ENCODE measurements around the gene ZNF91. TPM values are rescaled to one million over a fixed set of nuclear protein-coding genes. Genes with fewer than 3 reads are reported as not detected.
"Not testable (repeated sequence)": the region's sequence is repeated elsewhere in the genome, so short reads cannot be mapped to it uniquely, and the experiment has no call there.

The ZNF91 gene
- total RNA-seq, 1 donor from 2014 or later = 52.4 TPM

GRCh38 chr19:23381114-23381513 is 14.2 kb downstream of the ZNF91 start:
- peaks cover 3% of the 10 kb centered on the region for H3K4me1 Mint-ChIP-seq (ENCODE audit: low read depth, unreplicated experiment)
- TF ChIP-seq EZH2 (IDR thresholded peaks at IDR 0.05; ENCODE audit: insufficient read depth, low read length) (no peak), CTCF (IDR thresholded peaks at IDR 0.05; ENCODE audit: insufficient read depth, low read depth, low read length) (no peak)
- H3K36me3 Mint-ChIP-seq (ENCODE audit: low read depth, unreplicated experiment) = peaks cover 63% of the 10 kb centered on the region
- Histone ChIP-seq H3K4me2 (ENCODE audit: low read length) (no peak overlapping the region), H3K79me2 (ENCODE audit: insufficient read depth, low read length) (peaks cover 97% of the 10 kb centered on the region), H4K20me1 (ENCODE audit: insufficient read depth, low read length) (peaks cover 34% of the 10 kb centered on the region), H3K9me3 (ENCODE audit: insufficient read depth, low read depth, low read length) (peaks cover 29% of the 10 kb centered on the region), H3K4me1 (ENCODE audit: insufficient read depth, low read length) (no peaks in the 10 kb centered on the region), H2AFZ (ENCODE audit: low read depth, low read length) (no peak overlapping the region), H3K4me3 (ENCODE audit: insufficient read depth, low read depth, low read length) (no peak overlapping the region), H3K9ac (ENCODE audit: low read length) (no peak overlapping the region), H3K27me3 (ENCODE audit: insufficient read depth, low read length) (no peaks in the 10 kb centered on the region), H3K27ac (ENCODE audit: low read depth, low read length) (no peak overlapping the region), H3K36me3 (ENCODE audit: insufficient read depth, low read length) (peaks cover 4% of the 10 kb centered on the region)
- DNase-seq (ENCODE audit: low read depth) (no peak), FAIRE-seq (no peak)
- H3K27me3 Mint-ChIP-seq (ENCODE audit: low read depth, unreplicated experiment) = no peaks in the 10 kb centered on the region
- no peak overlapping the region for H3K4me3 Mint-ChIP-seq (ENCODE audit: unreplicated experiment)
- peaks cover 31% of the 10 kb centered on the region for H3K9me3 Mint-ChIP-seq (ENCODE audit: unreplicated experiment)
- H3K27ac Mint-ChIP-seq (ENCODE audit: unreplicated experiment) = no peak overlapping the region

- DNase-seq (ENCODE audit: low read depth); H3K27ac ChIP-seq (ENCODE audit: low read depth, low read length); H2AFZ ChIP-seq (ENCODE audit: low read depth, low read length); H3K27ac Mint-ChIP-seq (ENCODE audit: unreplicated experiment); H3K4me1 Mint-ChIP-seq (ENCODE audit: low read depth, unreplicated experiment); FAIRE-seq; H3K9ac ChIP-seq (ENCODE audit: low read length); H3K4me3 ChIP-seq (ENCODE audit: insufficient read depth, low read depth, low read length); H3K4me2 ChIP-seq (ENCODE audit: low read length); H3K4me3 Mint-ChIP-seq (ENCODE audit: unreplicated experiment); H3K4me1 ChIP-seq (ENCODE audit: insufficient read depth, low read length); H3K27me3 ChIP-seq (ENCODE audit: insufficient read depth, low read length); H3K36me3 ChIP-seq (ENCODE audit: insufficient read depth, low read length); H3K27me3 Mint-ChIP-seq (ENCODE audit: low read depth, unreplicated experiment): not testable (repeated sequence)
- Mint-ChIP-seq H3K36me3 (ENCODE audit: low read depth, unreplicated experiment) (peaks cover 70% of the 10 kb centered on the region), H3K9me3 (ENCODE audit: unreplicated experiment) (peaks cover 37% of the 10 kb centered on the region)
- peaks cover 91% of the 10 kb centered on the region for H3K79me2 ChIP-seq (ENCODE audit: insufficient read depth, low read length)
- H4K20me1 ChIP-seq (ENCODE audit: insufficient read depth, low read length) = peaks cover 25% of the 10 kb centered on the region
- peaks cover 29% of the 10 kb centered on the region for H3K9me3 ChIP-seq (ENCODE audit: insufficient read depth, low read depth, low read length)
Measured at GRCh38 chr19:23379671-23380070, 15.6 kb downstream of the ZNF91 start.

- Mint-ChIP-seq H3K27me3 (ENCODE audit: low read depth, unreplicated experiment) (no peaks in the 10 kb centered on the region), H3K36me3 (ENCODE audit: low read depth, unreplicated experiment) (peaks cover 68% of the 10 kb centered on the region), H3K4me1 (ENCODE audit: low read depth, unreplicated experiment) (peaks cover 3% of the 10 kb centered on the region), H3K27ac (ENCODE audit: unreplicated experiment) (no peak overlapping the region), H3K9me3 (ENCODE audit: unreplicated experiment) (peaks cover 31% of the 10 kb centered on the region), H3K4me3 (ENCODE audit: unreplicated experiment) (no peak overlapping the region)
- H3K27ac ChIP-seq (ENCODE audit: low read depth, low read length) = no peak overlapping the region
- H3K4me3 ChIP-seq (ENCODE audit: insufficient read depth, low read depth, low read length) = no peak overlapping the region
- peaks cover 22% of the 10 kb centered on the region for H4K20me1 ChIP-seq (ENCODE audit: insufficient read depth, low read length)
- H3K27me3 ChIP-seq (ENCODE audit: insufficient read depth, low read length) = no peaks in the 10 kb centered on the region
- no peaks in the 10 kb centered on the region for H3K4me1 ChIP-seq (ENCODE audit: insufficient read depth, low read length)
- DNase-seq (ENCODE audit: low read depth) (no peak), FAIRE-seq (no peak)
- no peak overlapping the region for H3K4me2 ChIP-seq (ENCODE audit: low read length)
- no peak overlapping the region for H3K9ac ChIP-seq (ENCODE audit: low read length)
- peaks cover 25% of the 10 kb centered on the region for H3K9me3 ChIP-seq (ENCODE audit: insufficient read depth, low read depth, low read length)
- TF ChIP-seq CTCF (IDR thresholded peaks at IDR 0.05; ENCODE audit: insufficient read depth, low read depth, low read length) = no peak
- TF ChIP-seq EZH2 (IDR thresholded peaks at IDR 0.05; ENCODE audit: insufficient read depth, low read length) = no peak
- H3K36me3 ChIP-seq (ENCODE audit: insufficient read depth, low read length) = peaks cover 4% of the 10 kb centered on the region
- no peak overlapping the region for H2AFZ ChIP-seq (ENCODE audit: low read depth, low read length)
- peaks cover 84% of the 10 kb centered on the region for H3K79me2 ChIP-seq (ENCODE audit: insufficient read depth, low read length)
Measured at GRCh38 chr19:23378948-23379347, 16.3 kb downstream of the ZNF91 start.
